HG02938 (cell line): Measurements from ENCODE around the gene VMP1.

Source experiments
- ATAC-seq: cut with Tn5 transposase; IDR thresholded peaks from one replicate; pipeline ENCODE4 v1.9.1; 2021; ENCODE audit warnings: mild to moderate bottlenecking, moderate library complexity; ENCODE audit not compliant: unreplicated experiment

VMP1 gene

GRCh38 chr17:59707971-59708430 lies 547 bp downstream of the VMP1 start:
- ATAC-seq: no peak

GRCh38 chr17:59711936-59712335 lies 4.5 kb downstream of the VMP1 start:
- ATAC-seq: no peak

GRCh38 chr17:59712862-59713261 lies 5.4 kb downstream of the VMP1 start:
- ATAC-seq: no peak

DNA sequence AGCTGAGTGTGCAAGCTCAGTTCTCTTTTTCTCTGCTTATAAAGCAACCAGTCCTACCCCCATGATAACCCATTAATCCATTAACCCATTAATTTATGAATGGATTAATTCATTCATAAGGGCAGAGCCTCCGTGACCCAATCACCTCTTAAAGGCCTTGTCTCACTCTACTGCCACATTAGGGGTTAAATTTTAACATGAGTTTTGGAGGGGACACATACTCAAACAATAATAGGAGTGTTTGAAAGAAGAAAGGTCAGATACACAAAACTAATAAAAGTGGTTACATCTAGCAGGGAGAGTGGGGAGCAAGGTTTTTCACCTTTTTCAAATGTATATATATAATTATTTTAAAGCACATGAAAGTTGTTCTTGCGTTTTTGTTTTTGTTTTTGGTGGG lies 6.8 kb downstream of the VMP1 start:
- no peak for ATAC-seq

DNA sequence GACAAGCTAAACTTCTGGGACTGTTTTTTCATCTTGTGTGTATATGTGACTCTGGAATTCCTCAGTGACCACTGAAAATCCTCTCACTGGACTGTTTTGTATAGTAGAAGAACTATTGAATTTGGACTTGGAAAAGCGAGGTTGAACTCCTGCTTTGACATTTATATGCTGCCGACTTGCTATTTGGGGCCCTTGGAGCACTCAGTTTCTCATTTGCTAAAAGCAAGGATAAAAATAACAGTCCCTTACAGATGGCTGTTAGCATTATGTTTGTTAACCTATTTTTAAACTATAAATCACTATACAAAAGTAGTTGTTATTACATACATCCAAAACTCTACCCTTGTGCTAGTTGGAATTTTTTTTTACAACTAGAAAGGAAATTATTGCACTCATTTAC lies 9.0 kb downstream of the VMP1 start:
- no peak for ATAC-seq

GRCh38 chr17:59719526-59719925 lies 12.1 kb downstream of the VMP1 start:
- ATAC-seq: no peak

DNA sequence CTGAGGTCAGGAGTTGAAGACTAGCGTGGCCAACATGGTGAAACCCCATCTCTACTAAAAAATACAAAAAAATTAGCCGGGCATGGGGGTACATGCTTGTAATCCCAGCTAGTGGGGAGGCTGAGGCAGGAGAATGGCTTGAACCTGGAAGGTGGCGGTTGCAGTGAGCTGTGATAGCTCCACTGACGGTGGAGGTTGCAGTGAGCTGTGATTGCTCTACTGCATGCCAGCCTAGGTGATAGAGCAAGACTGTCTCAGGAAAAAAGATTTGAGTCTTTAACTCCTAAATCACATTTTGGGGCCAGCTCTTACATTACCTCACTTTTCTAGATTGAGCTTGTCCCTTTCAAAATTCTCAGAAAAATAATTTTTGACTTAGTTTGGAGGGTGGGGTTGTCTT lies 15.2 kb downstream of the VMP1 start:
- ATAC-seq: no peak

DNA sequence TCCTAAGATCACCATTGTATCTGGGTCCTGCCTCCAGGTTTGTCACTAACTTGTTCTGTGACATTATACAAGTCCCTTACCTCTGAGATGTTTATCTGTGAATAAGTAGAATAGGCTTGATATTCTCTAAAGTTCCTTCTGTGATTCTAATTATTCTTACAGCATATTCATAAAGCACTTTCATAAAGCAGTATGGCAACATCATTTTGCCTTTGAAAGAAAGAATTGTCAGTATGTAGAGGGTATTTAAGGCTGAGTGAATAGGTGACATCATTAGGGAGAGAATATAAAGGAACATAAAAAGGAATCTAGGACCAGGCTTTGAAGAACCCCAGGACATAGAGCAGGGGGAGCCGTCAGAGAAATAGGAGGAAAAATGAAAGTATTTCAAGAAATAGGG lies 15.6 kb downstream of the VMP1 start:
- ATAC-seq: no peak

GRCh38 chr17:59723607-59724006 lies 16.2 kb downstream of the VMP1 start:
- no peak for ATAC-seq

DNA sequence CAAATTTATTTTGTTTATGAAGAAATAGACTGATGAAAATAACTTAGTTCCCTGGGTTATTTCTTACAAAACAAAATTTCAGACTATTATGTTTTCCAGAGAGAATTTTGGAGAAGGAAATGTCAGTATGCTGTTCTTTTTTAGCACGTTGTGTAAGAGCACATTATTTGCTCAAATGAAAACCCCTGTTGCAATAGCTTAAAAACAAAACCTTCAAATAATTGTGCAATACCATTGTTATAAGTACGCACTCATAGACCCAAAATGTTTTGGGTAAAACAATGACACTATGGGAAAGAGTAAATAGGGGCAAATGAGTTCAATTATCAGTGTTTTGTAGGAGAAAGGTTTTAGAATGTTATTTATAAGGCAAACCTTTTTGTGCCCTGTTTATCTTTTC lies 18.2 kb downstream of the VMP1 start:
- ATAC-seq: no peak

DNA sequence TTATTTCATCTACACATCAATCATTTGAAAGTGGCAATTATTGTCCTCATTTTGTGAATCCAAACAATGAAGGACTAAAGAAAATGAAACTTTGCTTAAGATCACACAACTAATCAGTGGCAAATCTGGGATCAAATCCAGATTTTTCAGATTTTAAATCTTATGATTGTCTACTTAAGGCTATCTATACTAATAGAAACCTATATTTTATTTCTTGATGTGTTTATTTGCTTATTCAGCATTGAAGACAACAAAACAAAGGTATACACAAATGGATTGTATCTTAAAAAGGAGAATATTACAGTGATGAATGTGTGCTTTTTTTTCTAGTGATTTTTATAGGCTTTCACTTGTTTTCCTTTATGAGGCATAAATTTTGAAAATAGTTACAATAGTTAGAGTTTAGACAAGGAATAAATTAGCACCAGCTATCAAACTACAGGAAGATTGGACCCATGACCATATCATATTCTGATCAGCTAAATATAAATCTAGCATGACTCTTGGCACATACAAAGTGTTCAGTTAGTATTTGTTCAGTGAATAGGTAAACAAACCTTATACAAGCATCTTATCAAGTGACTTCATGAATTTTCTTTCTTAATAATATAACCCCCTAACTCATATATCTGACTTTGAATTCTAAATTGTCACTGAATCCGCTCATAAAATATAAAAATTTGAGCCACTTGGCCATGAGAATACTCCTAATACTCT lies 20.5 kb downstream of the VMP1 start:
- ATAC-seq: no peak

DNA sequence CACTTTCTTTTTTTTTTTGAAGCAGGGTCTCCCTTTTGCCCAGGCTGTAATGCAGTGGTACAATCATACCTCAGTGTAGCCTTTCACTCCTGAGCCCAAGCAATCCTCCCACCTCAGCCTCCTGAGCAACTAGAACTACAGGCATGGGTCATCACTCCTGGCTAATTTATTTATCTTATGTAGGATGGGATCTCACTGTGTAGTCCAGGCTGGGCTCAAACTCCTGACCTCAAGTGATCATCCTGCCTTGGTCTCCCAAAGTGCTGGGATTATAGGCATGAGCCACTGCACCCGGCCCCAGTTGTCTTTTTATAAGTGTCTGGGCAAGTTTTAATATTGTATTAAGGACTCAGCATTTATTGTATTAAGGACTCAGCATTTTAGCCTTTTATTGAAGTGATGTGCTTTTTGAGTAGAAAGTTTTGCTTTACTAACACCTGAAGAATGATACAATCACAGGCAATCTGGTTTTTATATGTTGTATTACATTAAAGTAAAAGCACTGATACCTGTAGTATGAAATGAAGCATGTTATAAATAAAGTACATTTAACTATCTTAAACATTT lies 22.9 kb downstream of the VMP1 start:
- no peak for ATAC-seq

DNA sequence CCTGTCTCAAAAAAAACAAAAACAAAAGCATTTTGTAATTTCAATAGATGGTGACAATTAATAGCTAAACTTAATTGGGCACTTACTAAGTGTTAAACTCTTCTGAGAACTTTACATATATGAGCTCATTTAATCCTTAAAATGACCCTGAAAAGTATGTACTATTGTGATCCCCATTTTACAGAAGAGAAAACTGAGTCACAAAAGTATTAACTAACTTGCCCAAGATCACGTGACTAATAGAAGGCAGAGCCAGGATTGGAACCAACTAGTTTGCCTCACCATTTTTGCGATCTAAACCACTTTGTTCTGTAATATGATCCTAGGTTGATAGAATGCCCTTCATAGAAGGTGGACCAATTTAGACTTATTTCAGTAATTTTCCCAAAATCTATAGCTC lies 26.2 kb downstream of the VMP1 start:
- ATAC-seq: no peak

DNA sequence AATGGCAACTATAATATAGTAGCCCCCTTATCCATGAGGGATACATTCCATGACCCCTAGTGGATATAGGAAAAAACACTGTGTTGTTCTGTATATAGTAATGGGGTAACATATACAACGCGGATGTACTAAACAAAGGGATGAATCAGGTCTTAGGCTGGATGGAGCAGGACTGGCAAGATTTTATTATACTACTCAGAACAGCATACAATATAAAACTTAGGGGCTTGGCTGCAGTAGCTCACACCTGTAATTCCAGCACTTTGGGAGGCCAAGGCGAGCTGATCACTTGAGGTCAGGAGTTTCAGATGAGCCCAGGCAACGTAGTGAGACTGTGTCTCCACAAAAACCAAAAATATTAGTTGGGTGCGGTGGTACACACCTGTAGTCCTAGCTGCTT lies 26.8 kb downstream of the VMP1 start:
- no peak for ATAC-seq

DNA sequence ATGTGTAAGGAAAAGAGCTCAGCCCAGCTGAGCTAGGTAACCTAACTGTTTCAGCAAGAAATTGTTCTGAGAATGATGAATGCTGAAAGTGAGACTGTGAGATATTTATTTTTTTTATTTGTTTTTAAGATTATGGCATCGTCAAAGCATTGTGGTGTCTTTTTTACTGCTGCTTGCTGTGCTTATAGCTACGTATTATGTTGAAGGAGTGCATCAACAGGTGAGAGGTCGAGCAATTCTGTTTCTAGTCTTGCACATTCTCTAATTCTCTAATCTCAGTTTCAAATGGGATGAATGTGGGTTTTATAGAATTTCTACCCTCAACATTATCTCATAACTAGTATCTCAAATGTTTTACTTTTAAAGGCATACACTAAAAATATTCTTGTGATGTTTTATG lies 29.9 kb downstream of the VMP1 start:
- no peak for ATAC-seq

- ATAC-seq: no peak
These were observed 36.4 kb downstream of the VMP1 start for GRCh38 chr17:59743842-59744241.

- ATAC-seq: no peak
These were observed 37.6 kb downstream of the VMP1 start for GRCh38 chr17:59745040-59745439.

DNA sequence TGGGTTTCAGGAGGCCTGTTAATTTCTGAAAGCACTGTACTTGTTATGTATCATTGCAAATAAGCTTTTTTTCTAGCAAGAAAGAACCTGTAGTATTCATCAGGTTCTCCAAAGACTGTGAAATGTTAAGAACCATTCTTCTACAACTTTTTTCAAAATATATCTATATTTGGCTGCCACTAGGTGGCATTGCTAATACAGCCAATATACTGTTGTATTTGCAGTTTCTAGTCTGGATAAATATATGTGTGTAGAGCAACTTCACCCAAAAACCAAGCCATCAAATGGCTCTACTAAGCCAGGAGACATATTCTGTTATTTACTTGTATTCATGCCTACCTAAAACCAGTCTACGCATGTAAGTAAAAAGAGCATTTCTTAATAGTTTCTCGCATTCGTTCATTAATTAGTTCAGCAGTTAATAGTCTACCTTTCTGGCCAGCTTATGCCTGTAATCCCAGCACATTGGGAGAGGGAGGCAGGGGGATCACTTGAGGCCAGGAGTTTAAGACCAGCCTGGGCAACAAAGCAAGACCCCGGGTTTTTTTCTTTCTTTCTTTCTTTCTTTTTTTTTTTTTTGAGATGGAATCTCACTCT lies 39.5 kb downstream of the VMP1 start:
- no peak for ATAC-seq

DNA sequence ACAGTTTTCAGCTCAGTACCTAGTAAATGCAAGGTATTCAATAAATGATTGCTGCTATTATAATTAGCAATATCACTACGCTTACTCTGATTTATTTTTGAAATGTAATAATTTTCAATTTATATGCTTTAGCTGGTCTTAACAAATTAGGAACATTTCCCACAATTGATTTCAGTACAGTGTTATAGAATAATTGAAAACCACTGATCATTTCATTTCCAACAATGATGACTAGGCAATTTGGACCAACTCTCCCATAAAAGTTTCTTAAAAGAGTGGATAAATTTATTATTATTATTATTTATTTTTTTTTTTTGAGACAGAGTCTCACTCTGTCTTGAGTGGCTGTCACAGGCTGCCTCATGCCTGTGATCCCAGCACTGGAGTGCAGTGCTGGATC lies 41.1 kb downstream of the VMP1 start:
- no peak for ATAC-seq

GRCh38 chr17:59751955-59752413 lies 44.5 kb downstream of the VMP1 start:
- ATAC-seq: peak; percentile 54

DNA sequence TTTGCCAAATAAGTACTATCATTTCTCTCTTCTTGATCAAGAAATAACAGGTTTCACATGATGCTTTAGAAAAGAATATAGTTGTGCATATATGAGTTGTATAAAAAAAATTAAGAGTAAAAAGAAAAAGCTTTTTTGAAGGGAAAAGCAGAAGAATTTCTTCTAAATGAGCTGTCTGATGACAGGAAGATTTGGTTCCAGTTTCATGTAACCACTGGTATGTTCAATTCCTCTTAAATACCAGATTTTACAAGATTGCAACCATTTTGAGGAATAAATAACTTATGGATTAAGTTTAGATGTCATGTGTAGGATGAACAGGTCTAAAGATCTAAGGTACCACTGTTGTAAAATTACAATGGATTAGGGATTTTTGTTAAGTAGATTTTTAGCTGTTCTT lies 45.0 kb downstream of the VMP1 start:
- no peak for ATAC-seq

DNA sequence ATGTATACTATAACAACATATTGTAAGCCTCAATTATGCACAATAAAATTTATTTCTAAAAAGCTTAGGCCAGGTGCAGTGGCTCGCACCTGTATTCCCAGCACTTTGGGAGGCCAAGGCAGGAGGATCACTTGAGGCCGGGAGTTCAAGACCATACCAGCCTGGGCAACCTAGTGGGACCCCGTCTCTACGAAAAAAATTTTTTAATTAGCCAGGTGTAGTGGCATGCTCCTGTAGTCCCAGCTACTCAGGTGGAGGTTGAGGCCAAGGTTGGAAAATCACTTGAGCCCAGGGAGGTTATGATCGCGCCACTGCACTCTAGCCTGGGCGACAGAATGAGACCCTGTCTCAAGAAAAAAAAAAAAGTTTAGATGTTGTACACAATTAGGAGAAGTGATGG lies 45.5 kb downstream of the VMP1 start:
- ATAC-seq: no peak
